NCI-H1694 treated with DMSO at 0.1 percent for 48 hours (cell line): Measurements from ENCODE around the gene MAPK8IP2.

ENCODE experiments used
- DNase-seq: peaks from one replicate; lab custom pipeline; 2025; lab: John Stamatoyannopoulos, UW

Gene MAPK8IP2

GRCh38 chr22:50575426-50575941, 25.1 kb upstream of the MAPK8IP2 start:
- no peak for DNase-seq

DNA sequence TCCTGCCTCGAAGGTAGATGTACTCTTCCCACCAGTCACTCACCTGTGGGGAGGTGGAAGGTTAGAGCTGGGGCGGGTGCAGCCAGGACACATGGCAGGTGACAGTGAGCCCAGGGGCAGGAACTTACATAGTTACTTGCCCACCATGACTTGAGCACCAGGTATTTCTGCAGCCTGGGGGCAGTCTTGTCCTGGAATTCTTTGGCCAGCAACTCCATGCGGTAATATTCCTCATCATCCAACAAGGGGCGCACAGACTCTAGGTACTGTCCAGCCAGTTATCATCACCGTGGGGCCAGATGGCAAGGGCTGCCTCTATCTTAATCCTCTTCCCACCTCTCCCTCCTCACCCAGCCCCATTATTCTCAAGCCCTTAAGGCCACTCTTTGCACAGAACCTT, 24.5 kb upstream of the MAPK8IP2 start:
- peak; percentile 7 for DNase-seq

DNA sequence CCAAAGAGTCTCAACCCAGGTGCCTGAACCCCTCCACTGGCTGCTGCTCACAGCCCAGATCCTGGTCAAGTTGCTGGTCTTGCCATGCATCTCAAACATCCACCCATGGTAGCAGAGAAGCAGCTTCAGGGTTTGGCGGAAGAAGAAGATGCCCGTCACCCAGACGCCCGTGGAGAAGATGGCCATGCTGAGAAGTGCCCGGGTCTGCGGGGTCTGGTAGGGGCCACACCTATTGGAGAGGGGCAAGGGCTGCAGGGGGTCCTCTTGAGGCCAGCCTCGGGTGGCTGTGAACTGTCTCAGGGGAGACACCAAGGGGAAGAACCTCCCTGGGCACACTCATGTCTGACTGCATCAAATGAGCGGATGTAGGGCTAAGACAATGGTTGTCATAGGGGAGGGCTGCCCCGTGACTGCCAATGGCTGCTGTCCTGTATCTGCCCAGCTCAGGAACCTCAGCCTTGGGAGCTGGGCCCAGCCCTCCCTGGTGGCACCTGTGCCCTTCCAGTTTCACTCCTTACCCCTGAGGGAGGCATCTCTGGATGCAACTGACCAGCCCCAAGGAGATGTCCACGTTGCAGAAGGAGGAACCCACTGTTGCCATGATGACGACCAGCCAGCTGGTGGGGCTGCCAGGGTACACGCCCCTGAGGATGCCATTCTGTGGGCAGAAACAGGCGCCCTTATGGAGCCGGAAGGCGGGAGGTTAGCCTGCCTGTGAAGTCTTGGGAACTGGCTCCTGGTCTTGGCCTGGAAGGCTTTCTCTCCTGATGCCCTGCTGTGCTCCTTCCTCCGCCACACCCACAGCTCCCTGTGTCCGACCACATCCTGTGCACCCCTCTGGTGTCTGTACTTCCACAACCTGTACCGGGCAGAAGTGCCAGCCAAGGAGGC, 23.5 kb upstream of the MAPK8IP2 start:
- no peak for DNase-seq

- no peak for DNase-seq
Measured at GRCh38 chr22:50577697-50577986, 23.0 kb upstream of the MAPK8IP2 start.

DNA sequence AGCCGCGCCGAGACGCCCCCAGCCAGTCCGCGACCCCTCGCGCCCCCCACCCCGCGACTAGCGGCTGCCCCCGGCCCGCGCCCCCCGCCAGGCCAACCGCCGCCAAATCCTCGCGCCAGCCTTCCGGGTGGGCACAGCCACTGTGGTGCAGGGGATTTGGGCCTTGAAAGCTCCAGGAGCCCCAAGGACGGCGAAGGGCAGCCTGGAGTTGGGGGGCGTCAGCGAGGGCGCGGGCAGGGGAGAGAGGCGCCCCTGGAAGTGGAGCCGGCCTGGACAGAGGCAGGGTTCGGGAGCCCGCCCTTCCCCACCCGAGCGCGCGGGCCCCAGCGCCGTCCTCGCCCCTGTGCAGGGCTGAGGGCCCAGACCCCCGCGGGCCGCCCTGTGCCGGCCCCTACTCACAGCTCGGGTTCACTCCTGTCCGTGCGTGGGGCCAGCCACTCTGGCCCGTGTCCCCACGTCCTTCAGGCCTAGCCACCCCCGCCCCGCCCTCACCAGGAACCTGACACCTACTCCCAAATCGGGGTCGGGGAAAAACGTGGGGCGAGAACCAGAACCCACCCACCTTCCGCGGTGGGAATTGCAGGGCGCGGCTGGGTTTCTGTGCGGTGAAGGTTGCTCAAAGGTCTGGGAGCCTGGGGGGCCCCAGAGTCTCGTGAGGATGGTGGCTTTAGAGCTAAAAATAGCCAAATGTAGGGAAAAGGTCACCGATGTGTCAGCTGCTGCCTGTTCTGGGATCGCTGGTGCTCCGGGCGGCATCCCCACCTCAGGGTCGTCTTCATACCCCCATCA, 22.4 kb upstream of the MAPK8IP2 start, which contains the start of gene CPT1B:
Gene CPT1B (minus strand): TSS at position 441 of the 789 bp plus-strand sequence. CDS start 512 bp downstream, outside the sequence.
- DNase-seq, result no peak

DNA sequence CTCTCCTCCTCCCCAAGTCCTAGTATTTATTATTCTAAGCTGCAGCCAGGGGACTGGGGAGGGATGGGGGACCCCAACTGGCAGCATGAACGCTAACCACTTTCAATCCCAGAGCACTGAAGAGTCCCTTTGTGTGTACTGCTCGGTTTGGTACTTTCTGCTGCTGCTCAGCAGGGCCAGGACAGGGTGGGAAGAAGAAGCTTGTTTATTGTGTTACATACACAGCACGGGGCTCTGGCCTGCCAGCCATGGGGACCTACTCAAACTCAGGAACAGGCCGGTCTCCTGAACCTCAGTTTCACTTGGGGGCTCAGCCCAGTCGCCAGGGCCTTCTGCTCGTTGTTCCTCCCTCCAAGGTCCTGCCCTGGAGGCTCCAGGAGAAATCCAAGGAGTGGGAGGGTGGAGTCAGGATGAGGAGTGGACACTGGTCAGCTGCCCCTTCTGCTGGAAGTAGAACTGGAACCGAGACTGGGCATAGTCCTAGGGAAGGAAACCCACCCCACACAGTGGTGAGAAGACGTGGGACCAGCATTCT, 21.8 kb upstream of the MAPK8IP2 start:
- DNase-seq, result no peak

DNA sequence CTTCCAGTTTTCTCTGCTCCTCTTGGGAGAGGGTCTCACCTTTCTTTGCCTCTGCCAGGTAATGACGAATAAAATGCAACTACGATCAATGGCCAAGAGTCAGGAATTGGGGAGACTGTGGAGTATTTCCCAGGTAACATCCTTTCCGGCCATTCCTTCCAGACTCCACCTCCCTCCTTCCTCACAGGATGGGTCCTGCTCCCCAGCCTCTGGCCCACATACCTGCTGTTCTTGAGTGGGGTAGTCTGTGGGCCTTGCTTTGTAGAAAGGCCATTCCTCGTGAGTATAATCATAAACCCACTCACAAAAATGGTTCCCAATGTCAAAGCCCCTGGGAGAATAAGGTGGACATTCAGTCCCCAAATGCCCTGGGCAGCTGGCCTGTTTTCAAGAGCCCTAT, 20.8 kb upstream of the MAPK8IP2 start:
- DNase-seq, result no peak

GRCh38 chr22:50581031-50581949, 19.3 kb upstream of the MAPK8IP2 start:
- no peak for DNase-seq

DNA sequence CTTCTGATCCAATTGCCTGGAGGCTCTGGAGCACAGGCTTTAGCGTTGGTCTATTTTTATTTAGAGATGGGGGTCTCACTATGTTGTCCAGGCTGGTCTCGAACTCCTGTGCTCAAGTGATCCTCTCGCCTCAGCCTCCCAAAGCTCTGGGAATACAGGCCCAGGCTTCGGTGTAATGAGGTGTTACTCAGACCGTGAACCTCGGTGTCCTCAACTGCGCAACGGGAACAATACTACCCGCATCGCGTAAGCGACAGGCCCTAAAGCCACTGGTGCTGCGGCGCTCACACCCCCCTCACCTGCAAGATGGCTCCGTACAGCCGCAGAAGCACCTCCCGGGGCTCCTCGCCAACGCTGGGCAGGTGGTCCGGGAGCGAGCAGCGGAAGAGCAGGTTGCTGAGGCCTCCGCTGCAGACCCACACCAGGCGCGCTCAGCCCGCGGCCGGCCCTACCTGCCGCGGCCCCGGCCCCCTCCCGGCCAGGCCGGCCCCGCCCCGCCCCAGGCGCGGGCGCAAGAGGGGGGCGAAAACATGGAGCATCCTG, 18.6 kb upstream of the MAPK8IP2 start:
- peak; percentile 3 for DNase-seq

DNA sequence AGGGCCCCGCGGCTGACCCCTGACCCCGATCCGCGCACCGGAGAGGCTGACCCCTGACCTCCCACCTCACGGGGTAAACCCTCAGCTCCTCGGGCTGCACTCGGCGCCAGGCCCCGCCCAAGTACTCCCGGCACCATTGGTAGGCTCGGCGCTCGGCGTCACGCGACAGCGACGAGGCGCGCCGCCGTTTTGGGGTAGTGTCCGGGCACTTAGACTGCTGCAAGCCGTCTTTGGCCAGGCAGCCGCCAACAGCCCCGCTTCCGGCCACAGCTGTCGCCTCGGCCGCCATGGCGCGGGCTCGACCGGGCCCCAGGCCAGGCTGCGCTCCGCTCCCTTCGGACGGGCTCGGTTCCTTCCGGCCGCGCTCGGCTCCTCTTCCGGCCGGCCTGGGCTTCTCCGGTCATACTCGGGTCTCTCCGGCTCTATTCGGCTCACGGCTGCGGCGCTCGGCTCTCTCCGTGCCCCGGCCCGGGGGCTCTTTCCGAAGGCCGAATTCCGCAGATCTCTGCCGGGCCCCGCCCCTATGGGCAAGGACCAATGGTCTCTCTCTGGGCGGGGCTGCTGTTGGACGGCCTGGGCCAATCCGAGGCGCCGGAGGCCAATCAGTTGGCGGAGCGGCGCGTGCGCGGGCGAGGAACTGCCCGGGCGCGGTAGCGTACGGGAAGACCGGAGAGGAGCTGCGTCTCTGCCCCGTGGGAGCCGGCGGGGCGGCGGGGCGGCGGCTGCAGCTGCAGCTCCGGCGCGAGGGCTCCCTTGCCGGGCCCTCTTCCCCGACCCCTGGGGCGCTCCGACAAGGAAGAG, 17.9 kb upstream of the MAPK8IP2 start, which contains the start of gene CHKB:
Gene CHKB (minus strand): TSS at position 357 of the 801 bp plus-strand sequence. CDS start 68 bp downstream, at position 289.
- DNase-seq, result peak; percentile 98

GRCh38 chr22:50583294-50583861, 17.2 kb upstream of the MAPK8IP2 start:
- DNase-seq, result no peak

- DNase-seq, result no peak
Measured at GRCh38 chr22:50584106-50585096, 16.2 kb upstream of the MAPK8IP2 start.

DNA sequence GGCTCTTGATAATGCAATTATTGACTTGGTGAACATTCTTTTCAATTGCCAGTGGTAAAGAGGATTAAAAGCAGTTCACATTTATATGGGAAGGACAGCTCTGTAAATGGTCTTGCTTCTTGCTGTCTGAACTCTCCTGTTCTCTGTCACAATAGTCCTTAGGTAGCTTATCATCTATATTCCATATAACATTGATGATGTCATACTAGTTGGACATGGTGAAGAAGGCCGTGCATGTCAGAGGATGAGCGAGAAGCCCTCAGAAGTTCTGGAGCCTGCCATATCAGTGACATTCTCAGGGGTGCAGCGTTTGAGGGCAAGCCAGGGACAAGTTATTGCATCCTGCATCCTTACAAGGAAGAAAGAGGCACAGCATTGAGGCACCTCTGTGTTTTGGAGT, 15.4 kb upstream of the MAPK8IP2 start:
- DNase-seq, result no peak

DNA sequence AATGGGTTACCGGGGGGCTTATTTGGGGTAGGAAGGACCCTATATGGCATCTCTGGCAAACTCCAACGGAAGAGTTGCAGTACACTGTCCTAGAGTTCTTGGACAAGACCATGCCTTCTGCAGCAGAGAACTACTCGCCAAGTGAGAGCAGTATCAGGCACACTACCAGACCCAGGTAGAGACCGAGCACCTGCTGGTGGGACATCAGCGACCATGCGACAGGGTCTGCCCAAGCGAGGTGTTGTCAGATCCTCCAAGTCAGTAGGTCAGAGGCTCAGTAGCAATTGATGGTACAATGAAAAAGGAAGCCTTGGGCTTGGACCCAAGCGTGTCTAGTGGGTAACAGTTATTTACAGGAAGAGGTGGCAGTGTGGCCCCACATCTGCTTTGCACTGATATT, 14.8 kb upstream of the MAPK8IP2 start:
- DNase-seq, result no peak

GRCh38 chr22:50586416-50586815, 14.2 kb upstream of the MAPK8IP2 start:
- DNase-seq, result no peak

GRCh38 chr22:50587407-50587806, 13.2 kb upstream of the MAPK8IP2 start:
- no peak for DNase-seq

GRCh38 chr22:50595189-50595588, 5.4 kb upstream of the MAPK8IP2 start:
- no peak for DNase-seq

DNA sequence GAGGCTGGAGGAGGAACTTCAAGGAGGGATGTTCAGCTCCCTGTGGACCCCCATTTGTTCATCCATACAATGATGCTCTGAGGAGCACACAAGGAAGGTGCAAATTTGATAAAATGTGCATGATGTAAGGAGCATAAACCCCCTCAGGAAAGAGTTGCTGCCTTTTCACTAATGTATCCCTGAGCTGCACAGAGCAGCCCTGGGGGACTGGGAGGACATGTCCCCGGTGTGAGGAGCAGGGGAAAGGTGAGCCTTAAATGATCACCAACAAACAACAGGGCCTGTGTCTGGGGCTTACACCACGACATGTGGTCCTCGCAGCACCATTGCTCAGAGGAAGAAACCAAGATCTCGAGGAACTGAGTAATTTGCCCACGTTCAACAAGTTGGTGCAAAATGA, 3.5 kb upstream of the MAPK8IP2 start:
- no peak for DNase-seq
